HEK293 (cell line): ENCODE data around the gene DNHD1.

ENCODE experiments used
- CTCF ChIA-PET: fragments of 350-600 bp; formaldehyde crosslinking; extraction: SDS; loops from one replicate; lab custom pipeline; 2021; ENCODE audit warnings: antibody characterized with exemption; lab: Yijun Ruan, JAX
- POLR2A ChIA-PET: fragments of 300-600 bp; formaldehyde crosslinking; extraction: SDS; loops from one replicate; lab custom pipeline; 2020; ENCODE audit warnings: antibody characterized with exemption, inconsistent platforms; lab: Yijun Ruan, JAX
- H3K27ac ChIP-seq: fragments of 200-500 bp; sonication (Bioruptor generic); 2 replicates; pipeline ENCODE4 v1.5.1; 2014; ENCODE audit warnings: low read depth, low read length, control low read depth, inconsistent platforms; ENCODE audit errors: extremely low read depth
- H3K36me3 ChIP-seq, 2 experiments: fragments of 200-500 bp in 1 of 2; sonication (Bioruptor generic) in 1 of 2; 1 replicate in 1 of 2; 2 replicates in 1 of 2; pipeline ENCODE4 v1.5.1; 2014 to 2017; ENCODE audit warnings: inconsistent platforms in 2 of 2, low read length in 2 of 2; ENCODE audit not compliant: control insufficient read depth in 2 of 2, insufficient read depth in 1 of 2
- H3K4me1 ChIP-seq: fragments of 200-500 bp; sonication (Bioruptor generic); 2 replicates; pipeline ENCODE4 v1.5.1; 2014; ENCODE audit warnings: mild to moderate bottlenecking, low read length, inconsistent platforms; ENCODE audit not compliant: control insufficient read depth, insufficient read depth
- H3K4me3 ChIP-seq: 2 replicates; pipeline ENCODE4 v1.5.1; 2011; ENCODE audit warnings: low read depth, mild to moderate bottlenecking, control low read depth, low read length, moderate library complexity
- H3K9me3 ChIP-seq: fragments of 200-500 bp; sonication (Bioruptor generic); 2 replicates; pipeline ENCODE4 v1.5.1; 2014; ENCODE audit warnings: low read depth, low read length, inconsistent platforms; ENCODE audit not compliant: control insufficient read depth, insufficient read depth
- GFI1B ChIP-seq: fragments of 450-650 bp; formaldehyde crosslinking; IDR thresholded peaks from 2 replicates; pipeline ENCODE4 v1.5.1; 2016; ENCODE audit warnings: missing biosample characterization, missing genetic modification characterization
- GLI4 ChIP-seq: fragments of 450-650 bp; formaldehyde crosslinking; IDR thresholded peaks from 2 replicates; pipeline ENCODE4 v1.5.1; 2016; ENCODE audit warnings: missing biosample characterization, missing genetic modification characterization
- GLIS2 ChIP-seq: fragments of 450-650 bp; formaldehyde crosslinking; IDR thresholded peaks from 2 replicates; pipeline ENCODE4 v1.5.1; 2016; ENCODE audit warnings: missing biosample characterization, missing genetic modification characterization
- KLF10 ChIP-seq: fragments of 450-650 bp; IDR thresholded peaks from 2 replicates; pipeline ENCODE4 v1.5.1; 2018; ENCODE audit warnings: missing biosample characterization, mild to moderate bottlenecking, missing genetic modification characterization
- KLF17 ChIP-seq: fragments of 450-650 bp; formaldehyde crosslinking; IDR thresholded peaks from 2 replicates; pipeline ENCODE4 v1.5.1; 2016; ENCODE audit warnings: missing biosample characterization, missing genetic modification characterization
- KLF8 ChIP-seq: fragments of 450-650 bp; formaldehyde crosslinking; IDR thresholded peaks from 2 replicates; pipeline ENCODE4 v1.5.1; 2016; ENCODE audit warnings: missing biosample characterization, missing genetic modification characterization
- MZF1 ChIP-seq: fragments of 450-650 bp; formaldehyde crosslinking; IDR thresholded peaks from 2 replicates; pipeline ENCODE4 v1.5.1; 2017; ENCODE audit warnings: missing biosample characterization, missing genetic modification characterization, borderline replicate concordance
- PATZ1 ChIP-seq: fragments of 450-650 bp; formaldehyde crosslinking; IDR thresholded peaks from 2 replicates; pipeline ENCODE4 v1.5.1; 2016; ENCODE audit warnings: missing biosample characterization, missing genetic modification characterization
- PRDM10 ChIP-seq: fragments of 450-650 bp; formaldehyde crosslinking; IDR thresholded peaks from 2 replicates; pipeline ENCODE4 v1.5.1; 2016; ENCODE audit warnings: missing biosample characterization, missing genetic modification characterization
- RBAK ChIP-seq: fragments of 450-650 bp; formaldehyde crosslinking; IDR thresholded peaks from 2 replicates; pipeline ENCODE4 v1.5.1; 2016; ENCODE audit warnings: missing biosample characterization, missing genetic modification characterization
- SALL2 ChIP-seq: fragments of 450-650 bp; formaldehyde crosslinking; IDR thresholded peaks from 2 replicates; pipeline ENCODE4 v1.5.0; 2017; ENCODE audit warnings: missing biosample characterization, mild to moderate bottlenecking, missing genetic modification characterization, borderline replicate concordance
- SP2 ChIP-seq: fragments of 450-650 bp; formaldehyde crosslinking; IDR thresholded peaks from 2 replicates; pipeline ENCODE4 v1.5.1; 2016; ENCODE audit warnings: missing biosample characterization, missing genetic modification characterization
- TCF7L2 ChIP-seq: IDR thresholded peaks from 2 replicates; pipeline ENCODE4 v1.6.1; 2011; ENCODE audit warnings: low read depth, mild to moderate bottlenecking, inconsistent platforms, low read length, moderate library complexity, borderline replicate concordance
- ZBTB26 ChIP-seq: fragments of 450-650 bp; formaldehyde crosslinking; optimal IDR thresholded peaks from 2 replicates; pipeline ENCODE3; 2016; ENCODE audit warnings: missing biosample characterization, mild to moderate bottlenecking, missing genetic modification characterization
- ZBTB7A ChIP-seq: fragments of 450-650 bp; formaldehyde crosslinking; IDR thresholded peaks from 2 replicates; pipeline ENCODE4 v1.5.1; 2016; ENCODE audit warnings: low read depth, missing biosample characterization, missing genetic modification characterization
- ZEB2 ChIP-seq: fragments of 450-650 bp; formaldehyde crosslinking; IDR thresholded peaks from 2 replicates; pipeline ENCODE4 v1.5.1; 2016; ENCODE audit warnings: missing biosample characterization, missing genetic modification characterization
- ZFHX2 ChIP-seq: fragments of 450-650 bp; formaldehyde crosslinking; conservative IDR thresholded peaks from 2 replicates; pipeline ENCODE4 v1.5.1; 2016; ENCODE audit warnings: missing biosample characterization, missing genetic modification characterization
- ZNF24 ChIP-seq: fragments of 450-650 bp; formaldehyde crosslinking; IDR thresholded peaks from 2 replicates; pipeline ENCODE4 v1.5.1; 2016; ENCODE audit warnings: missing biosample characterization, missing genetic modification characterization
- ZNF274 ChIP-seq, 2 experiments: fragments of 200-500 bp in 1 of 2; fragments of 450-650 bp in 1 of 2; sonication (Bioruptor generic) in 1 of 2; formaldehyde crosslinking in 1 of 2; IDR thresholded peaks; 2 replicates each; pipeline versions ENCODE4 v1.5.1 to v1.6.1; 2014 to 2016; ENCODE audit warnings: borderline replicate concordance in 1 of 2, inconsistent platforms in 1 of 2, low read length in 1 of 2, missing biosample characterization in 1 of 2, missing genetic modification characterization in 1 of 2
- ZNF433 ChIP-seq: fragments of 450-650 bp; formaldehyde crosslinking; IDR thresholded peaks from 2 replicates; pipeline ENCODE4 v1.5.1; 2016; ENCODE audit warnings: missing biosample characterization, missing genetic modification characterization, low read depth
- ZNF473 ChIP-seq: fragments of 450-650 bp; formaldehyde crosslinking; IDR thresholded peaks from 2 replicates; pipeline ENCODE4 v1.5.1; 2017; ENCODE audit warnings: missing biosample characterization, missing genetic modification characterization
- ZNF513 ChIP-seq: fragments of 450-650 bp; IDR thresholded peaks from 2 replicates; pipeline ENCODE4 v1.5.1; 2018; ENCODE audit warnings: missing biosample characterization, missing genetic modification characterization
- ZNF514 ChIP-seq: fragments of 450-650 bp; formaldehyde crosslinking; IDR thresholded peaks from 2 replicates; pipeline ENCODE4 v1.5.1; 2016; ENCODE audit warnings: missing biosample characterization, missing genetic modification characterization
- ZNF571 ChIP-seq: fragments of 450-650 bp; formaldehyde crosslinking; IDR thresholded peaks from 2 replicates; pipeline ENCODE4 v1.5.0; 2017; ENCODE audit warnings: missing biosample characterization, missing genetic modification characterization
- ZNF585B ChIP-seq: fragments of 450-650 bp; formaldehyde crosslinking; IDR thresholded peaks from 2 replicates; pipeline ENCODE4 v1.5.1; 2016; ENCODE audit warnings: missing biosample characterization, missing genetic modification characterization
- ZNF624 ChIP-seq: fragments of 450-650 bp; formaldehyde crosslinking; IDR thresholded peaks from 2 replicates; pipeline ENCODE4 v1.5.1; 2017; ENCODE audit warnings: missing biosample characterization, missing genetic modification characterization
- ZSCAN30 ChIP-seq: fragments of 450-650 bp; IDR thresholded peaks from 2 replicates; pipeline ENCODE4 v1.5.1; 2018; ENCODE audit warnings: missing biosample characterization, mild to moderate bottlenecking, missing genetic modification characterization, moderate library complexity

Gene DNHD1

GRCh38 chr11:6473451-6474412 is 23.3 kb upstream of the DNHD1 start, which contains the start of gene TRIM3:
TRIM3 (minus strand) TSS chr11:6473941; CDS start chr11:6465695, 8,246 bp downstream.
- H3K9me3 ChIP-seq, result no peaks in the 10 kb centered on the region
- ChIA-PET CTCF (interaction anchor here (0.6 to 6.3 kb wide), 5 partner anchors 9 to 95 kb away, joined by 4 to 27 read pairs (median 5); no protein-coding TSS in a partner anchor), POLR2A (interaction anchor here (0.7 to 2.3 kb wide), 6 partner anchors 8 to 94 kb away, joined by 3 to 9 read pairs (median 6); partner anchors contain the start of genes APBB1, ARFIP2, SMPD1 and TIMM10B)
- peak within 1 kb of the TSS; percentile 50; the same call in 1 of the 2 replicates for H3K27ac ChIP-seq
- peak within 1 kb of the TSS; percentile 74 for H3K4me3 ChIP-seq
- no peaks in the 10 kb centered on the region for H3K4me1 ChIP-seq
- peaks cover 0 to 27% of the 10 kb centered on the region in 2 experiments; a peak in 1 of 3 replicates for H3K36me3 ChIP-seq
- 0 out of 2 replicates have a peak, but pooled peaks have one; percentile 17 for TF ChIP-seq KLF10 (tag by site-specific recombination)
- no peak for TF ChIP-seq RBAK (tag by site-specific recombination)
- TF ChIP-seq PRDM10 (tag by site-specific recombination), result peak; percentile 76
- TF ChIP-seq TCF7L2, result no peak
- no peak for TF ChIP-seq ZNF24 (tag by site-specific recombination)
- TF ChIP-seq ZNF624 (tag by site-specific recombination), result no peak
- peak; percentile 75 for TF ChIP-seq ZSCAN30 (tag by site-specific recombination)
- peak; percentile 61; the same call in 1 of the 2 replicates for TF ChIP-seq KLF17 (tag by site-specific recombination)
- TF ChIP-seq ZEB2 (tag by site-specific recombination), result no peak
- no peak for TF ChIP-seq GFI1B (tag by site-specific recombination)
- TF ChIP-seq ZNF571 (tag by site-specific recombination), result no peak
- TF ChIP-seq KLF8 (tag by site-specific recombination), result no peak
- no peak for TF ChIP-seq ZNF433 (tag by site-specific recombination)
- TF ChIP-seq SALL2 (tag by site-specific recombination), result no peak
- TF ChIP-seq ZBTB7A (tag by site-specific recombination), result no peak
- TF ChIP-seq GLI4 (tag by site-specific recombination), result no peak
- peak; percentile 47 for TF ChIP-seq ZBTB26
- no peak for TF ChIP-seq ZNF513 (tag by site-specific recombination)
- no peak for TF ChIP-seq ZNF514 (tag by site-specific recombination)
- 0 out of 2 replicates have a peak, but pooled peaks have one; percentile 15 for TF ChIP-seq SP2 (tag by site-specific recombination)
- peak; percentile 21; the same call in 1 of the 2 replicates for TF ChIP-seq PATZ1 (tag by site-specific recombination)
- no peak for TF ChIP-seq ZNF473 (tag by site-specific recombination)
- TF ChIP-seq ZNF585B (tag by site-specific recombination), result no peak
- TF ChIP-seq GLIS2 (tag by site-specific recombination), result peak; percentile 80
- no peak for TF ChIP-seq MZF1
- TF ChIP-seq ZFHX2 (tag by site-specific recombination), result peak; percentile 89
- TF ChIP-seq ZNF274 (IDR thresholded peaks at IDR 0.05; ENCODE audit: low read length), result no peak
- no peak for TF ChIP-seq ZNF274 (tag by site-specific recombination; IDR thresholded peaks at IDR 0.05; ENCODE audit: borderline replicate concordance)
